Measurements from ENCODE around the gene ATP9B. TPM values are rescaled to one million over a fixed set of nuclear protein-coding genes. Genes with fewer than 3 reads are reported as not detected.

ATP9B gene
- total RNA-seq, 1 donor from 2014 or later = 12.6 TPM

DNA sequence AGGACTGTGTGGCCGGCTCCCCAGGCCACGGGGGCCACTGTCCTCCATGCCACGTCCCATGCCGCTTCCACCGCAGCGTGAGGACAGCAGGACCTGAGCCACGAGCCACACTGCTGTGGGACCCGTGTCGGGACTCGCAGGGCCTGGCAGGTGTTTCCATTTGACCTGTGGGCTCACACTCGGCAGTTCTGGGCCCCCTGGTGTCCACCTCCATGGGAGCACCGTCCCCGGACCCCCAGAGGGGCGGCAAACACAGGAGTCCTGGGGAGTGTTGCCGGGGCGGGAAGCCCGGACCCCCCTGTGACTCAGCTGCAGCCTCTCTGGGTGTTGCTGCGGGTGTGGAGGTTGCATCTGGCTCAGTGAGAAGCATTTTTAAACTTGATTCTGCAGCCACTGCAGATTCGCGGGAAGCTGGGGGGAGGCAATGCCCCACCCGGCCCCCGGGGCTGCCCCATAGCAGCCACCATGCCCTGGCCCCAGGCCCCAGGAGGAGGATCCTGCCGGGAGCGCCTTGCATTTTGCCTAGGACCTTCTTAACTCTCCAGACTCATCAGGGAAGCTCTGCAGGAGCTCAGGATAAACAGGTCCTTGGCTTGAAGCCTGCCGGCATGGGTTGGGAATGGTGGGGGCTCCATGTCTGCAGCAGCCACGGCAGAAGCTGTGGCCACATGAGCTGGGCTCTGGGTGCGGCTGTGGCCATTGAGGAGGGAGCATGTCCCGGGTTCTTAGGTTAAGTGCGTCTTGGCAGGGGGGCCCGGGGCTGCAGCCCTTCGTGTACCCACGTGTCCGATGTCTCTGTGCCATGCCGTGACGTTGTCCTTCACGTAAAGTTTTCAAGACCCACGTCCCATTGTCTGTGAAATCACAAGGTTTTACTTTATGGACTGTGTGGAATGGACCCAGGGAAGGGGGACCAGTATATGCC is 357.4 kb downstream of the ATP9B start:
- no peak overlapping the region for H3K27ac ChIP-seq (ENCODE audit: low read depth, low read length)
- Mint-ChIP-seq H3K9me3 (ENCODE audit: unreplicated experiment) (no peaks in the 10 kb centered on the region), H3K27me3 (ENCODE audit: low read depth, unreplicated experiment) (peaks cover 2% of the 10 kb centered on the region), H3K27ac (ENCODE audit: unreplicated experiment) (no peak overlapping the region), H3K4me1 (ENCODE audit: low read depth, unreplicated experiment) (peaks cover 9% of the 10 kb centered on the region), H3K36me3 (ENCODE audit: low read depth, unreplicated experiment) (peaks cover 9% of the 10 kb centered on the region), H3K4me3 (ENCODE audit: unreplicated experiment) (no peak overlapping the region)
- peaks cover 10% of the 10 kb centered on the region for H4K20me1 ChIP-seq (ENCODE audit: insufficient read depth, low read length)
- H3K9me3 ChIP-seq (ENCODE audit: insufficient read depth, low read depth, low read length) = no peaks in the 10 kb centered on the region
- H3K79me2 ChIP-seq (ENCODE audit: insufficient read depth, low read length) = no peaks in the 10 kb centered on the region
- H3K4me1 ChIP-seq (ENCODE audit: insufficient read depth, low read length) = peaks cover 5% of the 10 kb centered on the region
- H3K4me3 ChIP-seq (ENCODE audit: insufficient read depth, low read depth, low read length) = no peak overlapping the region
- FAIRE-seq (no peak), DNase-seq (ENCODE audit: low read depth) (no peak)
- no peak overlapping the region for H3K4me2 ChIP-seq (ENCODE audit: low read length)
- TF ChIP-seq, protein P1, sequence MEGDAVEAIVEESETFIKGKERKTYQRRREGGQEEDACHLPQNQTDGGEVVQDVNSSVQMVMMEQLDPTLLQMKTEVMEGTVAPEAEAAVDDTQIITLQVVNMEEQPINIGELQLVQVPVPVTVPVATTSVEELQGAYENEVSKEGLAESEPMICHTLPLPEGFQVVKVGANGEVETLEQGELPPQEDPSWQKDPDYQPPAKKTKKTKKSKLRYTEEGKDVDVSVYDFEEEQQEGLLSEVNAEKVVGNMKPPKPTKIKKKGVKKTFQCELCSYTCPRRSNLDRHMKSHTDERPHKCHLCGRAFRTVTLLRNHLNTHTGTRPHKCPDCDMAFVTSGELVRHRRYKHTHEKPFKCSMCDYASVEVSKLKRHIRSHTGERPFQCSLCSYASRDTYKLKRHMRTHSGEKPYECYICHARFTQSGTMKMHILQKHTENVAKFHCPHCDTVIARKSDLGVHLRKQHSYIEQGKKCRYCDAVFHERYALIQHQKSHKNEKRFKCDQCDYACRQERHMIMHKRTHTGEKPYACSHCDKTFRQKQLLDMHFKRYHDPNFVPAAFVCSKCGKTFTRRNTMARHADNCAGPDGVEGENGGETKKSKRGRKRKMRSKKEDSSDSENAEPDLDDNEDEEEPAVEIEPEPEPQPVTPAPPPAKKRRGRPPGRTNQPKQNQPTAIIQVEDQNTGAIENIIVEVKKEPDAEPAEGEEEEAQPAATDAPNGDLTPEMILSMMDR (IDR thresholded peaks at IDR 0.05; ENCODE audit: insufficient read depth, low read depth, low read length) = no peak
- TF ChIP-seq EZH2 (IDR thresholded peaks at IDR 0.05; ENCODE audit: insufficient read depth, low read length) = no peak
- H3K9ac ChIP-seq (ENCODE audit: low read length) = no peak overlapping the region
- H2AFZ ChIP-seq (ENCODE audit: low read depth, low read length) = no peak overlapping the region
- H3K27me3 ChIP-seq (ENCODE audit: insufficient read depth, low read length) = no peaks in the 10 kb centered on the region
- H3K36me3 ChIP-seq (ENCODE audit: insufficient read depth, low read length) = no peaks in the 10 kb centered on the region

DNA sequence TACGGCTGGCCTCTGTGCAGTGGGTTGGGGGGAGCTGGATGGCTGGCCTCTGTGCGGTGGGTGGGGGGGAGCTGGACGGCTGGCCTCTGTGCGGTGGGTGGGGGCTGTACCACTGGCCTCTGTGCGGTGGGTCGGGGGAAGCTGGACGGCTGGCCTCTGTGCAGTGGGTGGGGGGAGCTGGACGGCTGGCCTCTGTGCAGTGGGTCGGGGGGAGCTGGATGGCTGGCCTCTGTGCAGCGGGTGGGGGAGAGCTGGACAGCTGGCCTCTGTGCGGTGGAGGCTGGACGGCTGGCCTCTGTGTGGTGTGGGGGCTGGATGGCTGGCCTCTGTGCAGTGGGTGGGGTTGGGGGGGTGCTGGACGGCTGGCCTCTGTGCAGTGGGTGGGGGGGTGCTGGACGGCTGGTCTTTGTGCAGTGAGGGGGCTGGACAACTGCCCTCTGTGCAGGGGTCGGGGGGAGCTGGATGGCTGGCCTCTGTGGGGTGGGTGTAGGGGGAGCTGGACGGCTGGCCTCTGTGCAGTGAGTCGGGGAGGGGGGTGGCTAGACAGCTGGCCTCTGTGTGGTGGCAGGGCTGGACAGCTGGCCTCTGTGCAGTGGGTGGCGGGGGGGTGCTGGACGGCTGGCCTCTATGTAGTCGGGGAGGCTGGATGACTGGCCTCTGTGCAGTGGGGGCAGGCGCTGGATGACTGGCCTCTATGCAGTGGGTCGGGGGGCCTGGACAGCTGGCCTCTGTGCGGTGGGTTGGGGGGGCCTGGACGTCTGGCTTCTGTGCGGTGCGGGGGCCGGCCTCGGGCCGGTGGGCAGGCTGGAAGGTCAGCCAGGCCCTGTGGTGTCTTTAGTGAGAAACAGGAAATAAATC is 358.4 kb downstream of the ATP9B start:
- Histone ChIP-seq H3K9ac (ENCODE audit: low read length) (no peak overlapping the region), H3K36me3 (ENCODE audit: insufficient read depth, low read length) (no peaks in the 10 kb centered on the region), H3K27ac (ENCODE audit: low read depth, low read length) (no peak overlapping the region), H3K27me3 (ENCODE audit: insufficient read depth, low read length) (no peaks in the 10 kb centered on the region), H3K4me2 (ENCODE audit: low read length) (no peak overlapping the region), H3K4me3 (ENCODE audit: insufficient read depth, low read depth, low read length) (no peak overlapping the region), H3K4me1 (ENCODE audit: insufficient read depth, low read length) (no peaks in the 10 kb centered on the region), H2AFZ (ENCODE audit: low read depth, low read length) (no peak overlapping the region), H3K79me2 (ENCODE audit: insufficient read depth, low read length) (no peaks in the 10 kb centered on the region), H4K20me1 (ENCODE audit: insufficient read depth, low read length) (peaks cover 10% of the 10 kb centered on the region), H3K9me3 (ENCODE audit: insufficient read depth, low read depth, low read length) (no peaks in the 10 kb centered on the region)
- no peak for FAIRE-seq
- Mint-ChIP-seq H3K9me3 (ENCODE audit: unreplicated experiment) (no peaks in the 10 kb centered on the region), H3K27me3 (ENCODE audit: low read depth, unreplicated experiment) (no peaks in the 10 kb centered on the region), H3K4me1 (ENCODE audit: low read depth, unreplicated experiment) (peaks cover 9% of the 10 kb centered on the region), H3K4me3 (ENCODE audit: unreplicated experiment) (no peak overlapping the region), H3K27ac (ENCODE audit: unreplicated experiment) (no peak overlapping the region), H3K36me3 (ENCODE audit: low read depth, unreplicated experiment) (peaks cover 9% of the 10 kb centered on the region)
- no peak for DNase-seq (ENCODE audit: low read depth)
- TF ChIP-seq, protein P1 (IDR thresholded peaks at IDR 0.05; ENCODE audit: insufficient read depth, low read depth, low read length) = no peak
- TF ChIP-seq EZH2 (IDR thresholded peaks at IDR 0.05; ENCODE audit: insufficient read depth, low read length) = no peak

Other genes with a start within 250 kb of the ATP9B start
- gene SALL3, start 89.6 kb upstream of the ATP9B start, total RNA-seq = 6.8 and 7.7 TPM in 2 replicates

All from astrocyte (in vitro differentiated cells and primary cell).